ENCODE data around the gene METTL1.

GRCh38 chr12:57767876-57768275 lies 4.0 kb downstream of the METTL1 start:
- TF ChIP-seq EP300 (IDR thresholded peaks at IDR 0.05) = no peak
- no peak for TF ChIP-seq POLR2AphosphoS5 (IDR thresholded peaks at IDR 0.05)
- TF ChIP-seq CTCF (IDR thresholded peaks at IDR 0.05) = no peak
- TF ChIP-seq POLR2A (IDR thresholded peaks at IDR 0.05) = no peak
